ENCODE data around the gene AAGAB.

DNA sequence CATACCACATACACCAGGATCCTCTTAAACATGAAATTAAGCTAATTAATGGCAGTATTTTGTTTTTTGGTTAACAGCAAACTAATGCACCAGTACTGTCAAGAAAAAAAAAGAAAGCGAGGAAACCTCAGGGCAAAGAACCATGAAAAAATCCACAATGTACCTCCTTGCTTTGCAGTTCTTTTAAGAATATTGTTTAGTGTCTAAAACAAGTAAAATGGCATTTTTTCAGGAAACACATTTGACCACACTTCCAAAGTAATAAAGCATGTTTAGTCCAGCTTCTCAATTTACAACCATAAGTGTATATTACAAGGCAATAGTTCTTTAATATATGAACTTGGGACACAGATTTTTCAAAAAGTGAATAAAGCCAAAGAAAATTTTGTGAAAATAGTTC, 26.6 kb downstream of the AAGAB start:
- TF ChIP-seq, protein P1, sequence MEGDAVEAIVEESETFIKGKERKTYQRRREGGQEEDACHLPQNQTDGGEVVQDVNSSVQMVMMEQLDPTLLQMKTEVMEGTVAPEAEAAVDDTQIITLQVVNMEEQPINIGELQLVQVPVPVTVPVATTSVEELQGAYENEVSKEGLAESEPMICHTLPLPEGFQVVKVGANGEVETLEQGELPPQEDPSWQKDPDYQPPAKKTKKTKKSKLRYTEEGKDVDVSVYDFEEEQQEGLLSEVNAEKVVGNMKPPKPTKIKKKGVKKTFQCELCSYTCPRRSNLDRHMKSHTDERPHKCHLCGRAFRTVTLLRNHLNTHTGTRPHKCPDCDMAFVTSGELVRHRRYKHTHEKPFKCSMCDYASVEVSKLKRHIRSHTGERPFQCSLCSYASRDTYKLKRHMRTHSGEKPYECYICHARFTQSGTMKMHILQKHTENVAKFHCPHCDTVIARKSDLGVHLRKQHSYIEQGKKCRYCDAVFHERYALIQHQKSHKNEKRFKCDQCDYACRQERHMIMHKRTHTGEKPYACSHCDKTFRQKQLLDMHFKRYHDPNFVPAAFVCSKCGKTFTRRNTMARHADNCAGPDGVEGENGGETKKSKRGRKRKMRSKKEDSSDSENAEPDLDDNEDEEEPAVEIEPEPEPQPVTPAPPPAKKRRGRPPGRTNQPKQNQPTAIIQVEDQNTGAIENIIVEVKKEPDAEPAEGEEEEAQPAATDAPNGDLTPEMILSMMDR (IDR thresholded peaks at IDR 0.05), result no peak
- TF ChIP-seq EP300 (IDR thresholded peaks at IDR 0.05) (no peak), POLR2A (IDR thresholded peaks at IDR 0.05) (no peak), POLR2AphosphoS5 (IDR thresholded peaks at IDR 0.05) (no peak)
